Right renal pelvis (tissue), 4 donors: ENCODE results near the gene LAMTOR3. TPM values are rescaled to one million over a fixed set of nuclear protein-coding genes. Genes with fewer than 3 reads are reported as not detected.

Experiments used
- DNase-seq, 4 donors: peaks; one replicate each; pipeline ENCODE4 v3.0.0-alpha.2; 2013; ENCODE audit warnings: low read depth in 4 of 4, low spot score in 3 of 4, missing footprints in 1 of 4
- polyA plus RNA-seq, 4 donors: library from polyadenylated mRNA; unstranded; fragments of 120-200 nt; gene quantifications; one replicate each; pipeline ENCODE4 v1.2.1, GENCODE V29; 2013; ENCODE audit not compliant: insufficient read length in 4 of 4

LAMTOR3 gene, protein sequence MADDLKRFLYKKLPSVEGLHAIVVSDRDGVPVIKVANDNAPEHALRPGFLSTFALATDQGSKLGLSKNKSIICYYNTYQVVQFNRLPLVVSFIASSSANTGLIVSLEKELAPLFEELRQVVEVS
- polyA plus RNA-seq = 100 to 1,000 TPM in 3 of 4 donors, 10 to 100 TPM in 1; 98.1 to 133 (median 123) TPM

DNA sequence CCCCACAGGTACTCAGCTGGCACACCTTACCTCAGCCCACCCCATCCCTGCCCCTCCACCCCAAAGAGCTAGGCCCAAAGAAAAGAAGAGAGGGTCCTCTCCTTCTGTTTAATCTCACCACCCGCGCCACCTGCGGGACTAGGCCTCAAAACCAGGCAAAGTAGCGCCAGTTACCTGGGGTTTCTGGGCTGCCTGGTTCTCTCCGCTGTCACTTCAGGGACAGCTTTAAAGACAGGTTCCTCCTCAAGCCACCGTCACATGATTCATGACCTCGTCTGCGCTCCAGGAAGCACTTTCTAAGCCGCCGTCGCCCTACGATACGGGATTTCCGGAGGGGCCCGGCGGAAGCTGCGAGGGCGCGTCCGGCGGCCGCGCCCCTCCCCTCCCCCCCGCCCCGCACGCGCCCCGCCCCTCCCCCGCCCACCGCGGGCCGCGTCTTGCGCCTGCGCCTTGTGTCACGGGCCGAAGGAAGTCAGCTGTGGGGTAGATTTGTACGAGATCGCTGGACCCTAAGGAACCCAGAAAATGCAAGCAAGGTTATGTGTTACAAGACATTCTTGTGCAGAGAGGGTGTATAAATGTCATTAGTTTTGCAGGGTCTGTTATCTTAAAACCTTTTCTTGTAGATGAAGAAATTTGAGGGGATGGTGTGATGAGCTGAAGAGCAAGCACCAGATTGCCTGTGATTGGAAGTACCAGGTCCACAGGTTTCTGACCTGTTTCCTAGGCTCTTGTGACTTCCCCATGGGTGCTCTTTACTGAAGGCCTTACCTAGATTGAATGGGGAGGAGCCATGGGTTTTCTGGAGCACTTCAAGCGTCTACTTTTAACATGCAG lies at the start of gene LAMTOR3:
LAMTOR3 (minus strand) TSS at position 267 of the 837 bp plus-strand sequence. CDS start 464 bp downstream, outside the sequence.
- DNase-seq = peak; percentile 80 to 84 (median 81)

- no peak for DNase-seq
Measured at GRCh38 chr4:99938243-99938753, 44.1 kb upstream of the LAMTOR3 start.

DNA sequence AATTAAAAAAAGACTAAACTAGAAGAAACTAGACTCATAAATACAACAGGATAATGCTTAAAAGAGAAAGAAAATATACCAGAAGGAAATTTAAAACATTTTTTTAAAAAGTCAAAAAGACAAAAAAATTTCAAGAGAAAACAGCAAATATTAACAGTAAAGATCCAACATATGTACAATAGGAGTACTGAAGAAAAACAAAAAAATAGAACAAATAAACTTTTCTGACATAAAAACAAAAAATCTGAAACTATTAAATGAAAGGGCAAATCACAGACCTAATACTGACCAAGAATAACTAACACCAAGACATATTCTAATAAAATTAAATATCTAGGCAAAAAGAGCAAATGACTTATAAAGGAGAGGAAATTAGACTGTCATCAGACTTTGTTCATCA lies 40.7 kb upstream of the LAMTOR3 start:
- DNase-seq = no peak

- DNase-seq = no peak
Measured at GRCh38 chr4:99927566-99927965, 33.3 kb upstream of the LAMTOR3 start.

DNA sequence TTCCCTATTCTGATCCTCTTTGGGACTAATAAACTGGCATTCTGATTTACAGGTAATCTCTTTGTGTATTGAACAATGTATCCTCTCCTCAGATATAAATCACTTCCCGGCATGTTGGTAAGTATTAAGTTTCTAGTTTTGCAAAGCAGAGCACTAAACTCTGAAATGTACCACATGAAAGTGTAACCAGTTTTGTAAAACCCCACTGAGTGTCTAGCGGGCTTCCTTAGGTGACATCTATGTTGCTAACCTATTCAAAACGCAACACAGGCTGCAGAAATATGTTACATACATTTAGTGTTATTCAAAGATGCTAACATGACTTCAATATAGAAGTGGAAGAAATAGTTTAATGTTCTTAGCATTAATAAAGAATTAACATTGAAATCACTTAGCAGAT lies 26.9 kb upstream of the LAMTOR3 start:
- no peak for DNase-seq

DNA sequence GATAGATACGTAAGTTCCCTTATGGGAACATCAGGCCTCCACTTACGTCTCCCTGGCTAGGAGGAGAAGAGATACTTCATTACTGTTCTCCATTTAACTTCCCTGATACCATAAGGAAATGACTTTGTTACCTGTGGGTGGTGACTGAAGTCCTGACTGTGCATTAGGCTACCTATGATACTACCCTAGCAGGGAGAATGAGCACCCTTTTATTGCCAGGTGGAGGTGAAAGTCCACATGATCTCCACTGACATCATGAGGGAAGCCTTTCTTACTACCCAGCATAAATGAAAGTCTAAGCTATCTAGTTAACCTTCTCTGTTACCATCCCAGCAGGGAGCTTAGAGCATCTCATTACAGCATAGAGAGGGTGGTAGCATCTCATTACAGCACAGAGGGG lies 24.4 kb upstream of the LAMTOR3 start:
- DNase-seq = no peak

DNA sequence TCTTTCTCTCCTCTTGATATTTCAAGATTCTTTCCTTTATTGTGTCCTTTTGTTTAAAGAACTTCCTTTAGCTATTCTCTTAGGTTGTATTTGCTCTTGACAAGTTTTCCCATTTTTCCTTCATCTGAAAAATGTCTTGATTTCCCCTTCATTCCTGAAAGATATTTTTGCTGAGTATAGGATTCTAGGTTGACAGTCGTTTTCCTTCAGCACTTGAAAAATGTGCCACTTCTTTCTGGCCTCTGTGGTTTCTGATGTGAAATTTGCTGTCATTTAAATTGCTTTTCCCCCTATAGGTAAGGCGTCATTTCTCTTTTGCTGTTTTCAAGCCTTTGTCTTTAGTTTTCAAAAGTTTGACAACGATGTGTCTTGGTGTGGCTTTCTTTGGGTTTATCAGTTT lies 23.3 kb upstream of the LAMTOR3 start:
- no peak for DNase-seq

- DNase-seq = no peak
Measured at GRCh38 chr4:99915449-99915848, 21.2 kb upstream of the LAMTOR3 start.

- DNase-seq = no peak
Measured at GRCh38 chr4:99894998-99895397, 771 bp upstream of the LAMTOR3 start.

GRCh38 chr4:99893839-99894160 lies 427 bp downstream of the LAMTOR3 start:
- no peak for DNase-seq

DNA sequence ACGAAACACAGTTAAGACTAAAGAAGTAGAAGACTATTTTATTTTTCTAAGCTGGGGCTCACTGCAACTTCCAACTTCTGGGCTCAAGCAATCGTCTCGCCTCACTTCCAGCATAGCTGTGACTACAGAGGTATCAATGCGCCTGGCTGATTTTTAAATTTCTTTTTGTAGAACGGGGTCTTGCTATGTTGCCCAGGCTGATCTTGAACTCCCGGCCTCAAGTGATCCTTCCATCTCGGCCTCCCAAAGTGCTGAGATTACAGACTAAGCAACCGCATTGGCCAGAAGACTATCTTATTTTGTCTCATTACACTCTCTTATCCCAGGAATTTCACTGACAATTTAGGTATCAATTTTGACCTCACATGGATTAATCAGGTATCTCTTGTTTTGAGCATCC lies 1.2 kb downstream of the LAMTOR3 start:
- DNase-seq = no peak

GRCh38 chr4:99891351-99891750 lies 2.9 kb downstream of the LAMTOR3 start:
- DNase-seq = no peak

DNA sequence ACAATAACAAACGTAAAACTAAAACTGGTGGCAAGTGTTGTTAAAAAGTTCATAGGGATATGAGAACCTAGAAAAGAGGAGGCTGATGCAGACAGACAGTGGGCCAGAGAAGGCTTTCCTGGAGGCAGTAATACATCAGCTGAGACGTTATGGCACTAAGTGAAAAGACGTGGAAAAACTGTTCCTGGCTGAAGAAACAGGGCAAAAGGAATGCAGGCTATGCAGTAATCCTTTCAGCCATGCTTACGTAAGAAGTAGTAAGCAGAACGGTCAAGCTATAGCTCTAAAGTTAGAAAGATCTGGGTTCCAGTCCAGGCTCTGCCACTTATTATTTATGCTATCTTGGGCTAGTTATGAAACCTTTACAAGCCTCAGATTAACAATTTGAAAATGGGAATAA lies 6.4 kb downstream of the LAMTOR3 start:
- no peak for DNase-seq

GRCh38 chr4:99886146-99886545 lies 8.1 kb downstream of the LAMTOR3 start:
- no peak for DNase-seq

DNA sequence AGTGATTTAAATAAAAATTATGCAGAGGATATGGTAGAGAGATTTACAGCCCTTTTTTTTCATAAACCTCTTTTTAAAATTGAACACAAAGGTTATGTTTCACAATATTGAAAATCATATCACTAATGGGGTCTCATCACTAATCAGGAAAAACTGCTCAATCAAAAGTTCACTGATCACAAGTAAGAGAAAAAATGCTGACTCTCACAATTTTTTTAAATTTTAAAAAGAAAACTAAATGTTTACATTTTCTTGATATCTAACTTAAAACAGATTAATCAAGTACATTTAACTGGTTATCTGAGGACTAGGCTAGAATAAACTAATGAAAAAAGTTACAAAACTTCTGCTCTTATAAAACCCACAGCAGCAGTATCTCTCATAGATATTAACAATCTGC lies 8.5 kb downstream of the LAMTOR3 start:
- no peak for DNase-seq

DNA sequence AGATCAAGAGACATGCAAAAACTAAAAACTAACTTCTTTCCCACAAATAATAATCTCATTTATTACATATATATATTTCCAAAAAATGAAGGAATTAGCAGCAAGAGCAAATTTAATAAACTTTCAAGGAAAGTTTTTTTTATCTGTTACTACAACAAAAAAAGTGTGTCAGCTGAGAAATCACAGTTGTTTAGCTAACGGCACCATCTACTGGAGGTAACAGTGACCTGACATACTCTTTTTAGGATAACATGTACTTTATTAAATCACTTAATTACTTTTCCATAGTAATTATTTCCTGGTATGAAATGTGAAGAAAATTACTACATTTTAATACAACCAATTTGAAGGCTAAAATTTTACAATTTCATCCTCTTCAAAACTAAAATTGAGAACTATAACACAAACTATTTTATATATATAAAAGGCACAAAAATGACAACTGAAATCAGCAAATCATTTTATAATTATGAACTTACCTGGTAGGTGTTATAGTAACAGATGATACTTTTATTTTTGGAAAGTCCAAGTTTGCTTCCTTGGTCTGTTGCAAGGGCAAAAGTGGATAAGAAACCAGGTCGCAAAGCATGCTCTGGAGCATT lies 9.1 kb downstream of the LAMTOR3 start:
- DNase-seq = no peak

GRCh38 chr4:99879458-99879857 lies 14.8 kb downstream of the LAMTOR3 start:
- DNase-seq = no peak

DNA sequence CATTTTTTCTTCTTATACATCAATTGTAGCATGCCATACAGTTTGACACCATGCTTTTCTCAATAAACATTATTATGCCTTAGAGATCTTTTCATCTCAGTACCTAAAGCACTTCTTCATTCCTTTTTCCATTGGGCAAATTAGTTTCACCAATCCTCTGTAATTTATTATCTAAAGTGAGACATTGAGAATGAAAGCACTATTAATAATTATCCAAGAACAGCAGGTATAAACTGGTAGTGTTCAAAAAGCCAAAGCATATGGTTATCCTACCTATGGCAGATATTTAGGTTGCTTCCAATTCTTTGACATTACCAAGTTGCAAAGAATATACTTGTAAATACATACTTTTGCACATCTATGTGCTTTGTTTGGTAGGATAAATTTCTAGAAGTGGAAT lies 15.6 kb downstream of the LAMTOR3 start:
- no peak for DNase-seq

- no peak for DNase-seq
Measured at GRCh38 chr4:99876946-99877345, 17.3 kb downstream of the LAMTOR3 start.

GRCh38 chr4:99875071-99875470 lies 19.2 kb downstream of the LAMTOR3 start:
- DNase-seq = no peak

DNA sequence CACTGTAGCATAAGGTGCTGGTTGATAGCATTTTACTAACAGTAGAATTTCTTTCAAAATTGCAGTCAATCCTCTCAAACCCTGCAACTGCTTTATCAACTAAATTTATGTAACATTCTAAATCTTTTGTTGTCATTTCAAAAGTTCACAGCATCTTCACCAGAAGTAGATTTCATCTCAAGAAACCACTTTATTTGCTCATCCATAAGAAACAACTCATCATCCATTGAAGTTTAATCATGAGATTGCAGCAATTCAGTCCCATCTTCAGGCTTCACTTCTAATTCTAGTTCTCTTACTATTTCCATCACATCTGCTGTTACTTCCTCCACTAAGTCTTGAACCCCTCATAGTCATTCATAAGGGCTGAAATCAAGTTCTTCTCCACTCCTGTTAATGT lies 21.7 kb downstream of the LAMTOR3 start:
- DNase-seq = no peak

DNA sequence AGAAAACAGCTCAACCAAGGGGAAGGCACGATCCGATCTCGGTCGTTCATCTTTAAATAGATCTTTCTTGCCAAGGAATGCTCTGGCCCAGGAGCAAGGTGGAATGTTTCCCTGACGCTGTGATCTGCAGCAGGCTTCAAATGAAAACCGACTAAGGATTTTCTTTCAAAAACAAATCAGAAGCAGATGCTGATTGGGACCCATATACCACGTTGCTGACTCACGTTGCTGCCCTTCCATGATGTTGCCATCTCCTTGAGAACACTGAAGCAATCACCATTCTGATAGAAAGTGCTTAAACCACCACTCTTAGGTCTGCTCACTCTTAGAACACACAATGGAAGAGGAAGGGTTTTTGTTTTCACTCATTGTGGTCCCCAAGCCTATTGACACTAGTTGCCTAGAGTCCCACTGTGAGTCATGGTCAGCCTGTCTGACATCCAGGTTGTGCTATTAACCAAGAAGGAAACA lies 26.1 kb downstream of the LAMTOR3 start:
- no peak for DNase-seq
